HG02763 (cell line): ENCODE results near the gene PLPPR3.

Experiments
- ATAC-seq: cut with Tn5 transposase; IDR thresholded peaks from one replicate; pipeline ENCODE4 v1.9.1; 2021; ENCODE audit warnings: mild to moderate bottlenecking, moderate library complexity; ENCODE audit not compliant: unreplicated experiment

PLPPR3 gene

DNA sequence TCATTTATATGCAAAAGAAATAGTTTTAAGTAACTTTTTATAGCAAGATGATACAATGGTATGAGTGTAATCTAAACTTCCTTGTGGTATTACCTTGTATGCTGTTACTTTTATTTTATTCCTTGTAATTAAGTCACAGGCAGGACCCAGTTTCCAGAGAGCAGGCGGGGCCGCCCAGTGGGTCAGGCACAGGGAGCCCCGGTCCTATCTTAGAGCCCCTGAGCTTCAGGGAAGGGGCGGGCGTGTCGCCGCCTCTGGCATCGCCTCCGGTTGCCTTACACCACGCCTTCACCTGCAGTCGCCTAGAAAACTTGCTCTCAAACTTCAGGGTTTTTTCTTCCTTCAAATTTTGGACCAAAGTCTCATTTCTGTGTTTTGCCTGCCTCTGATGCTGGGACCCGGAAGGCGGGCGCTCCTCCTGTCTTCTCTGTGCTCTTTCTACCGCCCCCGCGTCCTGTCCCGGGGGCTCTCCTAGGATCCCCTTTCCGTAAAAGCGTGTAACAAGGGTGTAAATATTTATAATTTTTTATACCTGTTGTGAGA, 10.2 kb downstream of the PLPPR3 start:
- ATAC-seq = no peak

DNA sequence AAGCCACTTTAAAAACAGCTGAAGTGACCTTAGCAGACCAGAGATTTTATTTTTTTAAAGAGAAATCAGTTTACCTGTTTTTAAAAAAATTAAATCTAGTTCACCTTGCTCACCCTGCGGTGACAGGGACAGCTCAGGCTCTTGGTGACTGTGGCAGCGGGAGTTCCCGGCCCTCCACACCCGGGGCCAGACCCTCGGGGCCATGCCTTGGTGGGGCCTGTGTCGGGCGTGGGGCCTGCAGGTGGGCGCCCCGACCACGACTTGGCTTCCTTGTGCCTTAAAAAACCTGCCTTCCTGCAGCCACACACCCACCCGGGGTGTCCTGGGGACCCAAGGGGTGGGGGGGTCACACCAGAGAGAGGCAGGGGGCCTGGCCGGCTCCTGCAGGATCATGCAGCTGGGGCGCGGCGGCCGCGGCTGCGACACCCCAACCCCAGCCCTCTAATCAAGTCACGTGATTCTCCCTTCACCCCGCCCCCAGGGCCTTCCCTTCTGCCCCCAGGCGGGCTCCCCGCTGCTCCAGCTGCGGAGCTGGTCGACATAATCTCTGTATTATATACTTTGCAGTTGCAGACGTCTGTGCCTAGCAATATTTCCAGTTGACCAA, 10.8 kb downstream of the PLPPR3 start:
- ATAC-seq = no peak

DNA sequence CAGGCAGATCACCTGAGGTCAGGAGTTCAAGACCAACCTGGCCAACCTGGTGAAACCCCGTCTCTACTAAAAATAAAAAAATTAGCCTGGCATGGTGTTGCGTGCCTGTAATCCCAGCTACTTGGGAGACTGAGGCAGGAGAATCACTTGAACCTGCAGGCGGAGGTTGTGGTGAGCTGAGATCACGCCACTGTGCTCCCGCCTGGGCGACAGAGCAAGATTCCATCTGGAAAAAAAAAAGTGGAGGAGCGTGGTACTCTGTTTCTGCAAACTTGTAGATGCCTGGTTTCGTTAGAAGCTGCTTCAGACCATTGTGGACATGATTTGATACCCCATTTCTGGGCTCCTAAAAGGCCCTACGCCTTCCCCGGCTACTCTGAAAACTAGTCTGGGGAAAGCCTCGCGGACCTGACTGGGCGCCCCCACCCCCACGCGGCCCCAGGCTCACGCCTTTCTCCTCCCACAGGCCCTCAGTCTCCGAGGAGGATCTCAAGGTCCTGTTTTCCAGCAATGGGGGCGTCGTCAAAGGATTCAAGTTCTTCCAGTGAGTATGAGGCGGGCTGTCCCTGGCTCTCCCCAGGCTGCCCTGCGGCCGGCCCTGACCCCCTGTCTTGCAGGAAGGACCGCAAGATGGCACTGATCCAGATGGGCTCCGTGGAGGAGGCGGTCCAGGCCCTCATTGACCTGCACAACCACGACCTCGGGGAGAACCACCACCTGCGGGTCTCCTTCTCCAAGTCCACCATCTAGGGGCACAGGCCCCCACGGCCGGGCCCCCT, 11.5 kb downstream of the PLPPR3 start:
- no peak for ATAC-seq

DNA sequence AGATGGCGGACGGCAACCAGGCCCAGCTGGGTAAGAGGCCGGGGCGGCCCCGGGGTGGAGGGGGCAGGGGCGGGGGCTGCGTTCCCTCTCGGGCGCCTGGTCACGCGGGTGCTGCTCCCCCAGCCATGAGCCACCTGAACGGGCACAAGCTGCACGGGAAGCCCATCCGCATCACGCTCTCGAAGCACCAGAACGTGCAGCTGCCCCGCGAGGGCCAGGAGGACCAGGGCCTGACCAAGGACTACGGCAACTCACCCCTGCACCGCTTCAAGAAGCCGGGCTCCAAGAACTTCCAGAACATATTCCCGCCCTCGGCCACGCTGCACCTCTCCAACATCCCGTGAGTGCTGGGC, 13.4 kb downstream of the PLPPR3 start:
- no peak for ATAC-seq

DNA sequence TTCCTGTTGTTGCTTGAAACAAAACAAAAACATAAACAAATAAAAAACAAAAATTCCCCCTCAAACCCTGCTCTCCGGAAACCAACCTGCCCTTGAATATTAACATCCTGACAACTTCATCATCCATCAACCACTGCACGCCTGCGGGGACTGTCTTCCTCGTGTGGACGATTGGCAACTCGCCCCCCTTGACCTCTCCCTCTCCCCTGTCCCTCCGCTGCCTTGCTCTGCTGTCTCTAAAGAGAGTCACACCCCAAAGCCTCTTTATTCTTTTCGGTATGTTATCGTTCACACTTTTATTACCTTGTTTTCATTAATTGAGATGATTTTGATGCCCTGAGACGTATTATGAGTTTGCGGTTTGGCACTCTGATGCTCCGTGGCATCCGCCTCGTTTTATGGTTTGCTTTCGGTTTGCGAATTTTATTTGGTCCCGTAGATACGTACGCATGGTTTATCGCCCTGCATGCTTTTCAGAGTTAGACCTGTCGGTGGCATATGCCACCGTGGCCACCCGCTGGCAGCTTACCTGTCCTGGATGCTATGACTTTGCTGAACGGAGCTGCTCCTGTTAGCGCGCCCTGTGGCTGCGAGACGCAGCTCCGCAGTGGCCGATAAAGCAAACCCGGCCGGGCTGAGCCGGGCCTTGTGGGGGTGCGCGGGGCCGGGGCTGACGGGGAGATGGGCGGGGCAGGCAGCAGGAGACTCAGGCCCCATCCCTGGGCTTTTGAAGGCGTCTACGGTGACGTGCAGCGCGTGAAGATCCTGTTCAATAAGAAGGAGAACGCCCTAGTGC, 13.9 kb downstream of the PLPPR3 start:
- ATAC-seq = no peak

DNA sequence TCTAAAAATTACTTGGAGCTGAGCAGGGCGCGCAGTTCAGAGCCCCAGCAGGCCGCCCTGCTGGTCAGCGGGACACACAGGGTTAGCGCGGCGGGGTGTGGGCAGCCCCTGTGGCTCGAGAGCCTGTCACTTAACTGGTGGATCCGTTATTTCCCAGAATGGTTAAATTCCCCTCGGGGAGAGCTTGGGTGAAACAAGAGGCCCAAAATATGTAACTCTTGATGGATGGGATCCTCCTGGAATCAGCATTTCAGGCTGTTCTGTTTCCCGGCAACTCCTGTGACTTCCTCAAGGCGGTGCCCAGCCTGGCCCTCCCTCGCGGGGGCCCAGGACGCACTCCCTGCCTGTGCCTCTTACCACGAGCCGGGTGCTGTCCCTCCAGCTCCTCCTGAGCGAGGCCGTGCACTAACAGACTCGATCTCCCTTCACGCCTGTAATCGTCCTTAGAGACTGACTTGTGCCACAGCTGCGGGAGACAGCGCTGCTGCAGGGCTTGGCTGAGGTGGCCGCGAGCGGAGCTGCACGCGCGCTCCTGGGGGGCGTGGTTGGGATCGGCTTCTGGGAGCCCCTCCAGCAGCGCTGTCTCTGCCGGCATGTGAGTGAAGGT, 14.8 kb downstream of the PLPPR3 start:
- ATAC-seq = no peak

DNA sequence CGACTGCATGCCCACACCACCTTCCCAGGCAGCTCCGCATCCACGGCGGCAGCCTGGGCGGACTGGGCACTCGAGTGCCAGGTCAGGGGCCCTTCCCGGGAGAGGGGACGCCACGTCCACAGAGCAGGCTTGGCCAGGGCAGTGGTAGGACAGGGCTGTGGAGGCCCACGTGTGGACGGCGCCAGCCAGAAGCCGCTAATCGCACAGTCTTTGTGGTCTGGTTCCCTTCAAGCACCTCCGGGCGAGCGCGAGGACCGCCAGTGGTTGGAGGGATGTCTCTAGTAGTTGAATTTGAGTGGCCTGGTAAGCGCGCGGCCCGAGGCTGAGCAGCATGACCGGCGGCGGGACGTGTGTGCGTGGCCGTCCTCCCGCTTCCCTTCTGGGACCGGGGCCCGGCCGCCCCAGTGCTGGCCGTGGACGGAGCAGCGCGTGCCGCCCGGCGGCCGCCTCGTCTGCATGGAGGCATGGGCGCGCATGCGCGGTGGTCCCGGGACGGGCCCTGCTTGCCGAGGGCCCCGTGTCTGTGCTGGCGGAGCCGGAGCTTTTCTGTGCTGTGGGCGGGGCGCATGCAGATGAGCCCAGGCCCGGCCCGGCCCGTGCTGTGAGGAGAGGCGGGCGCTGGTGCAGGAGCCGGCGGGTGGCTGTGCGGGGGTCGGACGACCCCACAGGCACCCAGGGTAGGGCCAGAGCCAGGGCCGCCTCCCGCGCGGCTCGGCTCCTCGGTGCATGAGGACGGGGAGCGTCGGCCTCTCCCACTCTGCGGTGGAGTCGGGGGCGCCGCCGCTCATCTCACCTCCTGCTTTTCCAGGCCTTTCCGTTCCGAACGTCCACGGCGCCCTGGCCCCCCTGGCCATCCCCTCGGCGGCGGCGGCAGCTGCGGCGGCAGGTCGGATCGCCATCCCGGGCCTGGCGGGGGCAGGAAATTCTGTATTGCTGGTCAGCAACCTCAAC, 15.9 kb downstream of the PLPPR3 start:
- ATAC-seq = no peak

DNA sequence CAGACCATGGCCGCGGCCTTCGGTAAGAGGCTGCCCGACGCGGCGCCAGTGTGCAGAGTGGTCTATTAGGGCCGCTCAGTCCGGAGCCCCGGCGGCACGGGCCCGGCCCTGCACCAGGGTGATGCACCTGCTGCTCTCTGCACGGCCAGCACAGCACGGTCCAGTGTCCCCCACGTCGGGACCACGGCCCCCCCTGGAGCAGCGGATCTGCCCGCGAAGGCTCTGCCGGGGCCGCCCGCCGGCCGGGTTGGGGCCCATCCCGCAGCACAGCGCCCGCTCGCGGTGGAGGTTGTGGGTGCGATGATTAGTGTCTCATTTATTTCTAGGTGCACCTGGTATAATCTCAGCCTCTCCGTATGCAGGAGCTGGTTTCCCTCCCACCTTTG, 16.6 kb downstream of the PLPPR3 start:
- ATAC-seq = no peak

DNA sequence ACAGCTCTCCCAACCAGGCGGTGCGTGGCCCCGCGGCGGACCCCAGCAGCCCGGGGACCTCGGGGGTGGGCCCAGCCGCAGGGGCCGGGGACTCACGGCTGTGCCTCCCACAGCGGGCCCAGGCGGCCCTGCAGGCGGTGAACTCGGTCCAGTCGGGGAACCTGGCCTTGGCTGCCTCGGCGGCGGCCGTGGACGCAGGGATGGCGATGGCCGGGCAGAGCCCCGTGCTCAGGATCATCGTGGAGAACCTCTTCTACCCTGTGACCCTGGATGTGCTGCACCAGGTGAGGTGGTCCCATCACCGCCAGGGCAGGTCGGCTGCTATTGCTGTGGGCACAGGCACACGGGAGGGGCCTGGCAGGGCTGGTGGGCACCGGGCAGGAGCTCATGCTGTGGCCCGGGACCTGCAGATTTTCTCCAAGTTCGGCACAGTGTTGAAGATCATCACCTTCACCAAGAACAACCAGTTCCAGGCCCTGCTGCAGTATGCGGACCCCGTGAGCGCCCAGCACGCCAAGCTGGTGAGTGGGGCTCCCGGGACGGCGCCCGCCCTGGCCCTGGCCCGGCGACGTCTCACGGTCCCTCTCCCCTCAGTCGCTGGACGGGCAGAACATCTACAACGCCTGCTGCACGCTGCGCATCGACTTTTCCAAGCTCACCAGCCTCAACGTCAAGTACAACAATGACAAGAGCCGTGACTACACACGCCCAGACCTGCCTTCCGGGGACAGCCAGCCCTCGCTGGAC, 17.2 kb downstream of the PLPPR3 start:
- no peak for ATAC-seq

DNA sequence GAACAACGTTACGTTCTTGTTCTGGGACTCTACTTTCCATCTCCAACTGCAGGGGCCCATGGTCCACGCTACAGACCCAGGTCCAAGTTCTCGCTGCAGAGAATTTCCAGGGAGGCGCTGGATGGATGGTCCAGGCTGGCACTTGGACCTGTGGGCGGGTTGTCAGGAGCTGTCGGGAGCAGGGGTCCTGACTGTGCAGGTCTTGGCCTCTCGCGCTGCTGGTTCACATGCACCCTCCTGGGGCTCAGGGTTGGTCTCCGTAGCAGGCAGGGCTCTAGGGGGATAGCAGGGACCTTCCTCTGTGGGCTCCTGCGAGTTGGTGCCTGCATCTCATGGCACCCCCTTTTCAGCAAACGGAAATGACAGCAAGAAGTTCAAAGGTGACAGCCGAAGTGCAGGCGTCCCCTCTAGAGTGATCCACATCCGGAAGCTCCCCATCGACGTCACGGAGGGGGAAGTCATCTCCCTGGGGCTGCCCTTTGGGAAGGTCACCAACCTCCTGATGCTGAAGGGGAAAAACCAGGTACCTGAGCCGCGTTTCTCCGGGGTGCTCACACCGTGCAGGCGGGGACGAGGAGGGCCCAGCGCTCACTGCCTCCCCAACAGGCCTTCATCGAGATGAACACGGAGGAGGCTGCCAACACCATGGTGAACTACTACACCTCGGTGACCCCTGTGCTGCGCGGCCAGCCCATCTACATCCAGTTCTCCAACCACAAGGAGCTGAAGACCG, 17.9 kb downstream of the PLPPR3 start:
- ATAC-seq = no peak

DNA sequence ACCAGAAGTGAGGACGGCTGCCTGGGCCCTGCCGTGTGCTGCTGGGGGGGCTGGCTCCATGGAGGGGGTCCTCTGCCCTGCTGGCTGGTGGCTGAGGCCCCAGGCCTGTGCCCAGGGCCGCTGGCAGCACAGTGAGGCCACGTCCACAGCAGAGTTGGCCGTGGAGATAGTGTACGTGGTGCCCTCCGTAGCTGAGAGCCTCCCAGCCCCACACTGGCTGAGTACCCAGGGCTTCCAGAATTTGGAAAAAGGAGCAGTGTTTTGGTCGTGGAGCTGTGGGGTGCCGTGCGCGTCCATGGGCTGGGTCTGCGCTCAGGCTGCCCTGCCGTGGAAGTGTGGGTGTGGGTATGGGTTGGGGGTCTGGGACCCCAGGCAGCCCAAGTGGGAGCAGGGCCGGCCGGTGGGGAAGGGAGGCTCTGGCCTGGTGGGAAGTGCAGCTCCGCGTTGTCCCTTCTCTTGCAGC, 18.6 kb downstream of the PLPPR3 start:
- no peak for ATAC-seq

DNA sequence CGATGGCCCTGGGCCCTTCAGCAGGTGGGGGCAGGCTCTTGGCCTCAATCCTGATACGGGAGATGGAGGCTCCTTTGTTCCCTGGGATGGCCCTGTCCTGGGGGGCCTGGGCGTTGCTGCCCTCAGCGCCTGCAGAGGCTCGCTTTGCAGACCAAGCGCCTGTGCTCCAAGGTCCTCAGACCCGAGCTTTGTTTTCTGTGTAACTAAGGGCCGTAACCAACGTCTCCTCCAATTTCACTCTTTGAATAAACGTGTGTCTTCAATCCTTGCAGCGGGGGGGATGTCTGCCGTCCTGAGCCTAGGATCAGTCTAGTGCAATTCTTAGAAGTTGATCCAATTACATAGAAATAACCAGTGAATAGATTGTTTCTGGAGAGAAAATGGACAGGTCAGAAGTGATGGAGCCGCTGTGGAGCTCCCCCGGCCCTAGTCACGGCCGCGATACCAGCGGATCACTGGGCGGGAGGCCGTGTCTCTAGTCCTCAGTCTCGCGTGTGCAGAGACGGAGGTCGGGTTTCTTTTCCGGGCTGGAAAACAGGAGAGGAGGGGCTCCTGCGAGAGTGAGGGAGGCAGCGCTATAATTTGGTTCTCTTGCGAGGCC, 19.2 kb downstream of the PLPPR3 start:
- no peak for ATAC-seq

DNA sequence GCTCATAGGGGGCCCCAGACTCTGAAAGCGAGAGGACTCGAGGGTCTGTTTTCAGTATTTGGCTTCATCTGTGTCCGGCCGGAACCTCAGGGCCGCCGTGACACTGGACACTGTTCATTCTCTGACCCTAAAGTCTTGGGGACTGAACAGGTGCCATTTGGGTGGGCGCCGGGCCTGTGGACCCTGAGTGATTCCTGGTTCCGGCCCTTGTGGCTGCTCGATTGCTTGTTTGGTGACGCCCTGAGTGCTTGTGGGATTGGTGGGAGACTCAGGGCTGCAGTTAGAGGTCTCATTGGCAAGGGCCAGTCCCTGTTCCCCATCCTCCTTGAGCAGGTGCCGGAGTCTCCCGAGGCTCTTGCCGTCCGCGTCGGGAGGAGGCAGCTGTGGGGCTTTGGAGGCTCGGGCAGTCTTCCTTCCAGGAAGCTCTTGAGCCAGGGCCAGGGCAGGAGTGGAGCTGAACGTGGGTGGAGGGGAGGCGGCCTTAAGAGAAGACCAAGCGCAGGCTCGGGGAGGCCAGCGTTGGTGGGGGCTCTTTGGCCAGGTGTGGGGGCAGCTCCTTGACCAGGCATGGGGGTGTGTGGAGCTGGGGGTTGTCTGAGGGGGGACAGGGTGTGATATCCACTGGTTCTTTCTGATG, 19.8 kb downstream of the PLPPR3 start:
- no peak for ATAC-seq

DNA sequence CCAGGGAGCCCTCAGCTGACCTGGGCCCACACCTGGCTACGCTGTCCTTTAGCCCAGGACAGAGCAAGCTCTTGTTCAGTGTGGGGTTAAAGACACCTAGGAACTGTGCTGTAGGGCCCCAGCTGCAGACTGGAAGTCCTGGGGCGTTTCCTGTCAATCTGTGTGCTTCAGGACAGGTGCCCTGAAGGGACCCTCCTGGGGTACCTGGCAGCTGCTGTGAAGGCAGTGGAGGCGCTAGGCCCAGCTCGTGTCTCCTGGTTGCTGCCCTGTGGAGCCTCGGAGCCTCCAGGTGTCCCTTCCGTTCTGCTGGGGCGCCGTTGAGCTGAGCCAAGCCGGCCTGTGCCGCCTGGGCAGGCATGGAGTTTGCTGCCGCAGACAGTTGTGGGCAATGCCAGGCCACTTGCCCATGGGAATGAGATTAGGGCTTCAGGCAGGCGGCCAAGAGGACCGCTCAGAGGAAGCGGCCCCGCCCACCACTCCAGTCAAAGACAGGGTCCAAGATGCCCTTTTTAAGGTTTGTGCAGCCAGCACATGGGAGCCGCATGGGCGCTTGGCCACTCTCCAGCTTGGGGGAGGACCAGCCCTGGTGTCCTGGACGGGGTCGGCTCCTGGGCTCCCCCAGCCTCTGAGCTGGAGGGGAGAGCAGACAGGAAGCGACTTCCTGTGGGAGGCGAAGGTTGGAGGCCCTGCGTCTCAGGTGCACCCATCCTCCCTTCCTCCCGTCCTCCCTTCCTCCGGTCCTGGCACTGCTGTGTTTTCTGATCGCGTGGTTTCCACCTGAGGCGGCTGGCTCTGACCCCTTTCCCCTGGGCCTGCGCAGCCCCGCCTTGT, 20.5 kb downstream of the PLPPR3 start:
- ATAC-seq = no peak

DNA sequence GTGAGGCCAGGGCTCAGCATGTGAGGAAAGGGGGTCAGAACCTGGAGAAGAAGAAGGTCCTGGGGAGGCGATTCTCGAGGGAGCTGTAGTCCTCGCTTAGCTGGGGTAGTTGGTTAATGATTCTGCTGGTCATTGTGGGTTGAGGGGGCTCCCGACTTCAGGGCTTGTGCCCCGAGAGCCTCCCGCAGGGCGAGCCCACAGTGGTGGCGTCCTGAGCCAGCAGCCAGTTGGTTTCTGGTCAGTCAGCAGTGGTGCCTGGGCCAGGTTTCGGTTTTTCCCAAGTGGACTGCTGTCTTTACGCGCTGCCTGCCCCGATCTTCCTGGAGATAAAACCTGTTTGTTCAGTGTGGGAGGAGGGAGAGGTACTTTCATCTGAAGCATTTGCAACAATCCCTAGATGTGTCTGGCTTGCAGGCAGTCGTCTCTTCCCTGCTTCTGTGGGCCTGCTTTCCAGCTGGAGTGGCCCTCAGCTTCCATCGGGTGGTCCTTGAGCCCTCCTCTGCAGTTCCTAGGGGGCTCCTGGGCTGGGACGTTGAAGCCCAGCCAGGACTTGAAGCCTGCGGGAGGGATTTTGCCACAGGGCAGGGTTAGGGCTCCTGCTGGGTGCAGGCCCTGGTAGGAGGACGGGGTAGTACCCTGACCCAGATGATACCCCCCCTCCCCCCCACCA, 21.3 kb downstream of the PLPPR3 start:
- ATAC-seq = no peak

DNA sequence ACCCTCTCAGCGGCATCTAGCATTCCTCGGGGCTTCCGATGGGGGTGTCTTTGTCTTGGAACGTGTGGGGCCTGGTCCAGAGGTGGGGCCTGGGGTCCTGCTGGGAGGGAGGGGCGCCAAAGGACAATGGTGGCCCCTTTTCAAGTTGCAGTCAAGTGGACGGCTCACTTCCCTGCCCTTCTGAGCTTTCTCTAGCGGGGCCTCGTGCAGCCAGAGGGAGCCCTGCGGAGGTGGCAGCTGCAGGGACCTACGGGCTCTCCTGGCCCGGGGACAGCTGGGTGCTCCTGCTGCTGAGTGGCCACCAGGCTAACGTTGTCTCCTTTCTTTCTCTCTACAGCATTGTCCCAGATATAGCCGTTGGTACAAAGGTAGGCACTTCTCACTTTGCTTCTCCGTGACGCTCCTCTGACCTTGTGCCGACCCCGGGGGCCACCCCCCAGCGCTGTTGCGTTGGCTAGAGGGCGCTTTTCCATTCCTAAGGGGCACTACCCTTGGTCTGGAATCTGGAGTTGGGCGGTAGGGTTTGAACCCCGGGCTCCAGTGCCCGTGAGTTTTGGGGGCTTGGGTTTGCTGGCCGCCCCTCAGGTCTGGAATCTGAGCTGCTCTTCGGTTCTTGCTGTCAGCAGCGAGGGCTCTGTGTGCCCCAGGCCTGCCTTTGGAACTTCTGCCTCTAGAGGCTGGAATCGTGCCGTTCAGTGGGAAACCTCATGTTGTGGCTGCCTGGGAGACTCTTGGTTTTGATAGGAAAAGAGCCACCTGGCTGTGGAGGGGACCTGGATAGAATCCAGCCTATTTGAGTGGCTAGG, 22.5 kb downstream of the PLPPR3 start:
- ATAC-seq = no peak
